Stimulated activated CD4-positive, alpha-beta T cell treated with anti-CD3 and anti-CD28 coated beads, TNF-alpha, amount 100 ng/mL, for 24 hours (primary cell): Measurements from ENCODE around the gene RNF146.
"Not testable (repeated sequence)": the region's sequence is repeated elsewhere in the genome, so short reads cannot be mapped to it uniquely, and the experiment has no call there.

Source experiments
- DNase-seq, 3 experiments: peaks; one replicate each; pipeline ENCODE4 v3.0.0-alpha.2; 2020; ENCODE audit warnings: low read depth in 3 of 3

Gene RNF146

GRCh38 chr6:127266178-127266891, at the start of gene RNF146:
TSS of gene RNF146 (plus strand) at chr6:127266864. CDS start at chr6:127280339, 13,475 bp downstream.
- DNase-seq, result peak; percentile 47 to 63 (median 49)

- no peak for DNase-seq
Observed at GRCh38 chr6:127219869-127220268, 46.8 kb upstream of the RNF146 start.

GRCh38 chr6:127221201-127221600, 45.5 kb upstream of the RNF146 start:
- DNase-seq, result no peak

GRCh38 chr6:127222418-127222817, 44.2 kb upstream of the RNF146 start:
- DNase-seq, result no peak

GRCh38 chr6:127225497-127225896, 41.2 kb upstream of the RNF146 start:
- DNase-seq, result no peak

GRCh38 chr6:127233819-127234218, 32.8 kb upstream of the RNF146 start:
- not testable (repeated sequence) for DNase-seq

GRCh38 chr6:127243501-127243900, 23.2 kb upstream of the RNF146 start:
- no peak for DNase-seq

- no peak for DNase-seq
Observed at GRCh38 chr6:127247114-127248096, 19.3 kb upstream of the RNF146 start.

- no peak for DNase-seq
Observed at GRCh38 chr6:127249621-127250020, 17.0 kb upstream of the RNF146 start.

- no peak for DNase-seq
Observed at GRCh38 chr6:127255286-127255685, 11.4 kb upstream of the RNF146 start.

GRCh38 chr6:127262896-127263295, 3.8 kb upstream of the RNF146 start:
- DNase-seq, result no peak

GRCh38 chr6:127263481-127263880, 3.2 kb upstream of the RNF146 start:
- no peak for DNase-seq

- DNase-seq, result peak; percentile 10 to 57 (median 22)
Observed at GRCh38 chr6:127266892-127267645, 405 bp downstream of the RNF146 start.

GRCh38 chr6:127267646-127268625, 1.3 kb downstream of the RNF146 start:
- no peak for DNase-seq

- no peak for DNase-seq
Observed at GRCh38 chr6:127272576-127272975, 5.9 kb downstream of the RNF146 start.

- no peak for DNase-seq
Observed at GRCh38 chr6:127273499-127273898, 6.8 kb downstream of the RNF146 start.

- DNase-seq, result no peak
Observed at GRCh38 chr6:127276331-127276730, 9.7 kb downstream of the RNF146 start.

GRCh38 chr6:127277878-127278843, 11.5 kb downstream of the RNF146 start:
- no peak for DNase-seq

- DNase-seq, result no peak
Observed at GRCh38 chr6:127279815-127280214, 13.2 kb downstream of the RNF146 start.

- DNase-seq, result no peak
Observed at GRCh38 chr6:127282184-127282583, 15.5 kb downstream of the RNF146 start.
